KMS-11 (cell line): ENCODE measurements around the gene RANBP3L.
A peak's percentile ranks its signal among the peaks of the same experiment; 100 is the strongest.

Source experiments
- H2AFZ ChIP-seq: fragments of 200-600 bp; sonication (generic); 2 replicates; pipeline ENCODE4 v1.6.1; 2016; ENCODE audit warnings: antibody characterized with exemption, mixed run types, low read depth
- H3K27ac ChIP-seq: fragments of 200-600 bp; sonication (generic); 2 replicates; pipeline ENCODE4 v1.6.1; 2016; ENCODE audit warnings: mild to moderate bottlenecking, mixed run types
- H3K27me3 ChIP-seq: fragments of 200-600 bp; sonication (generic); 2 replicates; pipeline ENCODE4 v1.6.1; 2017; ENCODE audit warnings: mild to moderate bottlenecking, low read depth, mixed run types, moderate library complexity; ENCODE audit not compliant: insufficient read depth
- H3K36me3 ChIP-seq: fragments of 200-600 bp; sonication (generic); 2 replicates; pipeline ENCODE4 v1.6.1; 2017; ENCODE audit warnings: mild to moderate bottlenecking, mixed run types; ENCODE audit not compliant: insufficient read depth
- H3K4me1 ChIP-seq: fragments of 200-600 bp; sonication (generic); 2 replicates; pipeline ENCODE4 v1.6.1; 2016; ENCODE audit warnings: mild to moderate bottlenecking, low read depth, mixed run types; ENCODE audit not compliant: poor library complexity, severe bottlenecking
- H3K4me2 ChIP-seq: fragments of 200-600 bp; sonication (generic); 2 replicates; pipeline ENCODE4 v1.7.0; 2016; ENCODE audit warnings: mild to moderate bottlenecking, mixed run types
- H3K4me3 ChIP-seq: fragments of 200-600 bp; sonication (generic); IDR thresholded peaks from 2 replicates; pipeline ENCODE4 v1.6.1; 2017; ENCODE audit warnings: low read depth, low read length, mixed read lengths; ENCODE audit not compliant: insufficient read depth
- H3K79me2 ChIP-seq: fragments of 200-600 bp; sonication (generic); 2 replicates; pipeline ENCODE4 v1.6.1; 2016; ENCODE audit warnings: low read depth, mixed run types; ENCODE audit not compliant: insufficient read depth
- H3K9ac ChIP-seq: fragments of 200-600 bp; sonication (generic); 2 replicates; pipeline ENCODE4 v1.6.1; 2016; ENCODE audit warnings: mild to moderate bottlenecking, mixed run types
- H4K20me1 ChIP-seq: fragments of 200-600 bp; sonication (generic); 2 replicates; pipeline ENCODE4 v1.6.1; 2016; ENCODE audit warnings: mild to moderate bottlenecking, mixed run types; ENCODE audit not compliant: insufficient read depth
- TF ChIP-seq, protein P1 (sequence below): fragments of 200-600 bp; sonication (generic); conservative IDR thresholded peaks from 2 replicates; pipeline ENCODE4 v1.6.1; 2017; ENCODE audit warnings: low read depth, mild to moderate bottlenecking, antibody characterized with exemption, low read length, moderate library complexity, mixed read lengths

The RANBP3L gene

DNA sequence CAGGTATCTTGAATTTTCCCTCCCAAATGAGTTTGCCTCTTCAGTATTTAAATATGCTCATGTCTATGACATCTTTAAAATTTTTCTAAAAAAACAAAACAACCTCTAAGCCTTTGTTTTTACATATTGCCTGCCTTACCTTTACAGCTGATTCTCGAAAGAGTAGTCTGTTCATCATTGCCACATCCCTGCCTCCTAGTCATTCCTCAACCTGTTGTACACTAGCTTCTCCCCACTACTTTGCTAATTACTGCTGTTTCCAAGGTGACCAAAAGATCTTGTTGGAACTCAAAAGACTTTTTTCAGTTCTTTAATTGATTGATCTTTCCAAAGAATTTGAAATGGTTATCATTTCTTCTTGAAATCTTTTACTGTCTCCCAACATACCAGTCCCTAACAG lies 58.0 kb downstream of the RANBP3L start:
- H3K27ac ChIP-seq, result no peak overlapping the region
- no peak overlapping the region for H3K4me3 ChIP-seq
- no peaks in the 10 kb centered on the region for H3K27me3 ChIP-seq
- TF ChIP-seq, protein P1, sequence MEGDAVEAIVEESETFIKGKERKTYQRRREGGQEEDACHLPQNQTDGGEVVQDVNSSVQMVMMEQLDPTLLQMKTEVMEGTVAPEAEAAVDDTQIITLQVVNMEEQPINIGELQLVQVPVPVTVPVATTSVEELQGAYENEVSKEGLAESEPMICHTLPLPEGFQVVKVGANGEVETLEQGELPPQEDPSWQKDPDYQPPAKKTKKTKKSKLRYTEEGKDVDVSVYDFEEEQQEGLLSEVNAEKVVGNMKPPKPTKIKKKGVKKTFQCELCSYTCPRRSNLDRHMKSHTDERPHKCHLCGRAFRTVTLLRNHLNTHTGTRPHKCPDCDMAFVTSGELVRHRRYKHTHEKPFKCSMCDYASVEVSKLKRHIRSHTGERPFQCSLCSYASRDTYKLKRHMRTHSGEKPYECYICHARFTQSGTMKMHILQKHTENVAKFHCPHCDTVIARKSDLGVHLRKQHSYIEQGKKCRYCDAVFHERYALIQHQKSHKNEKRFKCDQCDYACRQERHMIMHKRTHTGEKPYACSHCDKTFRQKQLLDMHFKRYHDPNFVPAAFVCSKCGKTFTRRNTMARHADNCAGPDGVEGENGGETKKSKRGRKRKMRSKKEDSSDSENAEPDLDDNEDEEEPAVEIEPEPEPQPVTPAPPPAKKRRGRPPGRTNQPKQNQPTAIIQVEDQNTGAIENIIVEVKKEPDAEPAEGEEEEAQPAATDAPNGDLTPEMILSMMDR, result no peak
- H3K36me3 ChIP-seq, result no peaks in the 10 kb centered on the region
- peaks cover 27% of the 10 kb centered on the region for H3K4me1 ChIP-seq
- H3K79me2 ChIP-seq, result peaks cover 12% of the 10 kb centered on the region; the same call in 1 of the 2 replicates
- no peaks in the 10 kb centered on the region for H4K20me1 ChIP-seq
- no peak overlapping the region; the same call in 1 of the 2 replicates for H3K9ac ChIP-seq
- H2AFZ ChIP-seq, result no peak overlapping the region
- 0 out of 2 replicates have a peak overlapping the region, but pooled peaks have one; percentile 53 for H3K4me2 ChIP-seq

DNA sequence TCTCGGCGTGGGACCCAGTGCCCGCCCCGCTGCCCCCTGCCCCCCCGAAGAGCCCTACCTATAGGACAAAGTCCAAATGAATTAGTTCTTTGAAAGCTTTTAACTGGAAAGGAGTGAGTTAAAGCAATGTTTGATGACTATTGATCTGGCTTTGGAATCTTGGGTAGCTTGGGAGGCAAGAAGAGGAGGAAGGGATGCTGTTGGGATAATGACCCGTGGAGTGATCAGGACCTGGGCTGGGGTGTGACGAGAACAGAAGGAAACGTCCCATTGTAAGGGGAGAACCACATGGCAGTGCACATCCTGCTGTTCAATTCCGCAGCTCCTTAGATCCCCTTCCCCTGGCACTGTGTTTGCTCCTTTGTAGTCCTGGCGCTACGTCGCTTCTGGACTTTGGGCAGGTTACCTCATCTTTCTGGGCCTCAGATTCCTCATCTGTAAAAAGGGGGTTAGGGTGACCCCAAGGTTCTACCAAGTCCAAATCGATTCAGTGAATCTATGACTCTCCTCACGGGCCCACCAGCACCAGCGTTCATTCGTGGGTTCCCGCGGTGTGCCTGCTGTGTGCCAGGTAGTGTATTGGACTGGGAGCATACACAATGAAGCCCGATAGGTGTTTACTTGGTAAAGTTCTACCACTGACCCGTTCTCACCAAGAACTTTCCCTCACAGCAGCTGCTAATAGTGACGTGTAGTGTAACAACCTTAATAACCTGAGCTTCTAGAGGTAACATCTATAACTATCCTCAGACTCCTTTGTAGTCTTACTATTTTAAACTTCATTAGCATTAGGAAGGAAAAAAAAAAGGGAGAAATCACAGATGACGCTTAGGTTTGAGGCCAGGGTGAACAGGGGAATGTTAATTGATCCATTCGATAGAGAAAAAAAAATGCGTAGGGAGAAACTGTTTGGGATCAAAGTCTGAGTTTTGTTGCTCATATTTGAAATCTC lies 58.9 kb downstream of the RANBP3L start:
- Histone ChIP-seq H3K27me3 (no peaks in the 10 kb centered on the region), H3K4me3 (no peak overlapping the region), H3K4me2 (peak overlapping the region; percentile 53), H2AFZ (peak overlapping the region; percentile 84), H3K36me3 (no peaks in the 10 kb centered on the region), H3K79me2 (peaks cover 20% of the 10 kb centered on the region; the same call in 1 of the 2 replicates), H3K27ac (peak overlapping the region; percentile 96), H3K4me1 (peaks cover 36% of the 10 kb centered on the region), H4K20me1 (no peaks in the 10 kb centered on the region), H3K9ac (peak overlapping the region; percentile 96)
- TF ChIP-seq, protein P1, result no peak

DNA sequence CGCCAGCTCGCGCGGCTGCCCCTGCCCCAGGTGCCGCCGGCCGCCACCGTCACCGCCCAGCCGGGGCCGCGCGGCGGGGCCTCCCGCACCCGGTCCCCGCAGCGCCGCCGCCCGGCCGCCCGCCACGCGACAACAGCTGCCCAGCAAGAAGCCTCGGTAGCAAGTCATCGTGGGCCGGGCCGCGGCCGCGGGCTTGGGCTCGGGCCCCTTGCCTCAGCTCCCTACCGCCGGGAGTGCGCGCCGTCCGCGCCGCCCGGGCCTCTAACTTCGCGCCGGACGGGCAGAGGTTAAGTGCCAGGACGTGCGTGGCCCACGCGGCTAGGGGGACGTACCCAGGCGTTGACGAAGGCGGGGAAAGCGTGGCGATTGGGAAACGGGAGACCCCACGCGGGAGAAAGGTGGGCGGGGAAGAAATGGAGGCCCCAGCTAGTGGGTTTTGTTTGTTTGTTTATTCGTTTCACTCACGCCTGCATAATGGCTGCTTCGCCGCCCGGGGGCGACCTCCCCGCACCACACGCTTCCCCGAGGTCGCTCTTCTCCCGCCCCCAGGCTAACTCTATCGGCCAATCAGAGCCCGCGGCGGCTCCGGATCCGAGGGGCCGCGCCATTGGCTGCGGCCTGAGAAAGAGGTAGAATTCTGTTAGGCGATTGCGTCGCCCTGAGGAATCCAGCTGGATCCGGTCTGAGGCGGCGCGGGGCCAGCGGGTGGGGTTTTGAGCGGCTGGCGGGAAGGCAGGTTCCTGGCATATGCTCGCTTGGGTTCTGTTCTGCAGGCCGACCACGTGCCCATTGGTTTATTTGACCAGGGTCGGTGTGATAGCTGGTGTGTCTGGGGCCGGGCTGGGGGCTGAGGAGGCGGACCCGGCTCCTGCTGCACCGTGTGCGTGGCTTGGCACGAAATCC lies 59.8 kb downstream of the RANBP3L start, which contains the start of gene NADK2:
NADK2 (minus strand) TSS at position 295 of the 903 bp plus-strand sequence; CDS start at position 168, 127 bp downstream.
- H3K36me3 ChIP-seq, result no peaks in the 10 kb centered on the region
- H3K27me3 ChIP-seq, result no peaks in the 10 kb centered on the region
- peak within 1 kb of the TSS; percentile 96 for H3K9ac ChIP-seq
- H3K4me2 ChIP-seq, result peak within 1 kb of the TSS; percentile 83
- H3K4me1 ChIP-seq, result peaks cover 45% of the 10 kb centered on the region
- peaks cover 28% of the 10 kb centered on the region; the same call in 1 of the 2 replicates for H3K79me2 ChIP-seq
- H3K27ac ChIP-seq, result peak within 1 kb of the TSS; percentile 96
- no peak within 1 kb of the TSS for H3K4me3 ChIP-seq
- H2AFZ ChIP-seq, result peak within 1 kb of the TSS; percentile 84
- no peaks in the 10 kb centered on the region for H4K20me1 ChIP-seq
- TF ChIP-seq, protein P1, result peak; percentile 46
